Measurements from ENCODE around the gene GHITM.

- TF ChIP-seq CTCF (IDR thresholded peaks at IDR 0.05) (no peak), POLR2A (IDR thresholded peaks at IDR 0.05) (no peak)
Observed at GRCh38 chr10:84188815-84189214, 49.5 kb downstream of the GHITM start.
